ENCODE results near the gene WDFY3.

- TF ChIP-seq CTCF (IDR thresholded peaks at IDR 0.05; ENCODE audit: insufficient read depth, low read length, poor library complexity, severe bottlenecking) (no peak), EZH2phosphoT487 (conservative IDR thresholded peaks at IDR 0.05; ENCODE audit: low read length) (no peak)
These were observed 51.6 kb downstream of the WDFY3 start for GRCh38 chr4:84914686-84915395.

Data from SU-DHL-6 (cell line).